Mucosa of rectum (tissue), 2 donors: ENCODE results near the gene CTDSP1.

Source experiments
- H3K27ac ChIP-seq, 2 donors: one replicate each; pipeline ENCODE4 v1.7.0; 2013; ENCODE audit warnings: inconsistent platforms in 2 of 2, low read depth in 2 of 2, low read length in 2 of 2
- H3K27me3 ChIP-seq, 2 donors: one replicate each; pipeline ENCODE4 v1.7.0; 2013; ENCODE audit warnings: low read length in 2 of 2; ENCODE audit not compliant: control insufficient read depth in 2 of 2, insufficient read depth in 2 of 2
- H3K36me3 ChIP-seq, 2 donors: one replicate each; pipeline ENCODE4 v1.7.0; 2013; ENCODE audit warnings: low read length in 2 of 2; ENCODE audit not compliant: control insufficient read depth in 2 of 2, insufficient read depth in 2 of 2
- H3K4me1 ChIP-seq, 2 donors: one replicate each; pipeline ENCODE4 v1.7.0; 2013; ENCODE audit warnings: low read length in 2 of 2, mild to moderate bottlenecking in 1 of 2; ENCODE audit not compliant: control insufficient read depth in 2 of 2, insufficient read depth in 2 of 2
- H3K4me3 ChIP-seq, 2 donors: one replicate each; pipeline ENCODE4 v1.7.0; 2013; ENCODE audit warnings: low read length in 2 of 2
- H3K9ac ChIP-seq, 2 donors: one replicate each; pipeline ENCODE4 v1.7.0; 2013; ENCODE audit warnings: low read length in 2 of 2, low read depth in 1 of 2, mild to moderate bottlenecking in 1 of 2
- H3K9me3 ChIP-seq, 2 donors: one replicate each; pipeline ENCODE4 v1.7.0; 2013; ENCODE audit warnings: low read length in 2 of 2; ENCODE audit not compliant: control insufficient read depth in 2 of 2
- donor health status: healthy.
- donor health status: Normal muscosa, but diverticular disease.

Gene CTDSP1

DNA sequence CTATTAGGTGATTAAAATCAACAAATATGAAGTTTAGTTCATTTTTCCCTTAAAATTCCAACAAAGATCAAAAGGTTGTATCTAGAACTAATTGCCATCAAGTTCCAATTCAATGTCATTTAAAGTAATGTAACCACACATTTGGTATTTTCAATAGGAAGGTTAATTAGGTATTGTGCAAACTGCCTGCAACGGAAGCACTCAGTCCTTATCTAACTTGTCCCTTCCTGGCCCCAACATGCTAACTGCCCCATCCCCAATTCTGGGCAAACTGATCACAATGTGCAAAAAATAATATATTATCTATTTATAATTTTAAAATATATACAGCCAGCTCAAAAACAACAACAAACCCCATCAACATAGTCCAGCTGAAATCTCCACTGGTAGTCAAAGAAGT, 52.4 kb downstream of the CTDSP1 start:
- H3K27me3 ChIP-seq, result no peaks in the 10 kb centered on the region
- H3K9me3 ChIP-seq, result no peaks in the 10 kb centered on the region
- H3K36me3 ChIP-seq, result peaks cover 40 to 46% of the 10 kb centered on the region in 2 donors
- peaks cover 6 to 10% of the 10 kb centered on the region in 2 donors for H3K4me1 ChIP-seq
- no peak overlapping the region for H3K9ac ChIP-seq
- H3K27ac ChIP-seq, result no peak overlapping the region
- no peak overlapping the region for H3K4me3 ChIP-seq
